GM12873 (cell line): ENCODE measurements around the gene LRMDA.

Source experiments
- TF ChIP-seq, protein P1 (sequence below): IDR thresholded peaks from 2 replicates; pipeline ENCODE4 v1.5.1; 2012; ENCODE audit warnings: low read depth, mild to moderate bottlenecking, moderate library complexity, low read length, control low read depth; ENCODE audit not compliant: insufficient read depth; ENCODE audit errors: missing control alignments

The LRMDA gene

GRCh38 chr10:76149602-76150138 is 718.2 kb downstream of the LRMDA start:
- TF ChIP-seq, protein P1, sequence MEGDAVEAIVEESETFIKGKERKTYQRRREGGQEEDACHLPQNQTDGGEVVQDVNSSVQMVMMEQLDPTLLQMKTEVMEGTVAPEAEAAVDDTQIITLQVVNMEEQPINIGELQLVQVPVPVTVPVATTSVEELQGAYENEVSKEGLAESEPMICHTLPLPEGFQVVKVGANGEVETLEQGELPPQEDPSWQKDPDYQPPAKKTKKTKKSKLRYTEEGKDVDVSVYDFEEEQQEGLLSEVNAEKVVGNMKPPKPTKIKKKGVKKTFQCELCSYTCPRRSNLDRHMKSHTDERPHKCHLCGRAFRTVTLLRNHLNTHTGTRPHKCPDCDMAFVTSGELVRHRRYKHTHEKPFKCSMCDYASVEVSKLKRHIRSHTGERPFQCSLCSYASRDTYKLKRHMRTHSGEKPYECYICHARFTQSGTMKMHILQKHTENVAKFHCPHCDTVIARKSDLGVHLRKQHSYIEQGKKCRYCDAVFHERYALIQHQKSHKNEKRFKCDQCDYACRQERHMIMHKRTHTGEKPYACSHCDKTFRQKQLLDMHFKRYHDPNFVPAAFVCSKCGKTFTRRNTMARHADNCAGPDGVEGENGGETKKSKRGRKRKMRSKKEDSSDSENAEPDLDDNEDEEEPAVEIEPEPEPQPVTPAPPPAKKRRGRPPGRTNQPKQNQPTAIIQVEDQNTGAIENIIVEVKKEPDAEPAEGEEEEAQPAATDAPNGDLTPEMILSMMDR = no peak

GRCh38 chr10:76150139-76150875 is 718.9 kb downstream of the LRMDA start:
- TF ChIP-seq, protein P1 = no peak

DNA sequence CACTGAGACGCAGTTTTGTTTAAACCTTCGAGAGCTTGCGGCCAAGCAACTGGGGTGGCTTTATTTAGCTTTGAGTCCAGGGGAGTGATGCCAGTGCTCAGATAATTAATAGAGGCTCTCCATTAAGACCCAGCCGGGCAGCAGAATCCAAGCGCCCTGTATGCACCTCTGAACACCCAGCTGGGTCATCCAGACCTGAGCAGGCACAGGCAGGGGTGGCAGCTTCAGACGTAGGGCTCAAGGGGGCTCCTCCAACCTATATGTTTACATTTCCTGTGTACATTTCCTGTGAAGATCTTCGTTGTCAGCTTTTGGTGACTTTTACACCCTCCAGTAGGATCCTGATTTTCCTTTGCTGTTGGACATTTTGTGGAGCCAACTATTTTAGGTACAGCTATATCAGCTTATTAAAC is 719.5 kb downstream of the LRMDA start:
- TF ChIP-seq, protein P1 = no peak

GRCh38 chr10:76152186-76152585 is 720.8 kb downstream of the LRMDA start:
- TF ChIP-seq, protein P1 = no peak

GRCh38 chr10:76155961-76156360 is 724.5 kb downstream of the LRMDA start:
- TF ChIP-seq, protein P1 = no peak

DNA sequence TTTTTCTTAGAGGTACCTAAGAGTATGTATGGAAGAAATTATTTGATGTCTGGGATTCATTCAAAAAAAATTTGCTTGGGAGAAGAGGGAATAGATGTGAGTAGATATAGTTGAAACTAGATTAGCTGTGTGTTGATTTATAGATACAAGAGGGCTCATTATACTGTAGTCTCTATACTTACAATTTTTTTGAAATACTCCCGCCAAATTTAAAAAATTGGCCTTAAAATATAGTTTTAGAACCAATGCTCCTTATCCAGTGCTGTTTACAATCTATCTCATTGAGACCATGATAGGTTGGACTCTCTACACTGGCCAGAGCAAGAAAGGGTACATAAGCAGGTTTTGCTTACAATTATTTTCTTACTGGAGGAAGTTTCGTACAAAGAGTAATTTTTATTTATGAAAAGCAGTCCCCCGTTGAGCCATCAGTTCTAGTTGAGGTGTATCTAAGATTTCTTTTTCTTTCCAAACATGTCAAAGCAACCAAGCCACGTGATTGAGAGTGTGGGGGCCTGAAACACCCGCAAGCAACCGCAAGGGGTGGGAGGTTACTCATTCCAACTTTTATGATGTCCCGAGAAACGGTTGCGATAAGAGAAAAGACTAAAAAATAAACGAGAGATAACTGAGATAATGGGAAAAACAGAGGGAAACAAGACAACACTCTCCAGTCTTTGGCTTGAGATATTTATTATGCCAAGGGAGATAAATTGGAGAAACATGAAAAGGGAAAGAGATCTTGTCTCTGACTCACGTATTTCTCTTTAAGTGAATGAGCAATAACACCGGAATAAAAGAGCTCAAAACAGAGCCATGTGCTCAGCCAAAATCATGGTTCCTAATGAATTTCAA is 729.2 kb downstream of the LRMDA start:
- TF ChIP-seq, protein P1 = no peak

GRCh38 chr10:76161301-76161582 is 729.8 kb downstream of the LRMDA start:
- TF ChIP-seq, protein P1 = no peak
